ENCODE measurements around the gene SLC35B4. TPM values are rescaled to one million over a fixed set of nuclear protein-coding genes. Genes with fewer than 3 reads are reported as not detected.

The SLC35B4 gene
- total RNA-seq, 1 donor from 2014 or later = 8.2 TPM

DNA sequence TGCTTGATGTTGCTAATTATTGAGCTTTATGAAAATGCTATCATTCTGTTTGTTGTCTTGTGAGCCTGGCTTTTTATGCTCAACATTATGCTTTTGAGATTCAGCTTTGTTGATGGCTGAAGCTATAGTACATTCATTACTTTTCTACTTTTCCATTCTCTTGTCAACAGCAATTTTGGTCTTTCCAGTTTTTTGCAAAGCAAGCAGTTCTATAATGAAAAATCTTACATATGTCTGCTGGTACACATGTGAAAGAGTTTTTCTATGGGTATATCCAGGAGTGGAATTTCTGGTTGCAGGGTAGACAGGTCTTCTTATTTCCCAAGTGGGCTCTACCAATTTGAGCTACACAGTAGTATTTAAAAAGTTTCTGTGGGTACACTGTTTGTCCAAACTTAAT is 36.8 kb downstream of the SLC35B4 start:
- H3K27me3 ChIP-seq (ENCODE audit: control insufficient read depth, insufficient read depth, low read length) = peaks cover 4% of the 10 kb centered on the region
- H3K4me3 ChIP-seq (ENCODE audit: low read depth, low read length) = no peak overlapping the region
- no peaks in the 10 kb centered on the region for H3K36me3 ChIP-seq (ENCODE audit: control insufficient read depth, insufficient read depth, low read length)
- FAIRE-seq (no peak), DNase-seq (ENCODE audit: low read depth) (no peak)
- TF ChIP-seq, protein P1, sequence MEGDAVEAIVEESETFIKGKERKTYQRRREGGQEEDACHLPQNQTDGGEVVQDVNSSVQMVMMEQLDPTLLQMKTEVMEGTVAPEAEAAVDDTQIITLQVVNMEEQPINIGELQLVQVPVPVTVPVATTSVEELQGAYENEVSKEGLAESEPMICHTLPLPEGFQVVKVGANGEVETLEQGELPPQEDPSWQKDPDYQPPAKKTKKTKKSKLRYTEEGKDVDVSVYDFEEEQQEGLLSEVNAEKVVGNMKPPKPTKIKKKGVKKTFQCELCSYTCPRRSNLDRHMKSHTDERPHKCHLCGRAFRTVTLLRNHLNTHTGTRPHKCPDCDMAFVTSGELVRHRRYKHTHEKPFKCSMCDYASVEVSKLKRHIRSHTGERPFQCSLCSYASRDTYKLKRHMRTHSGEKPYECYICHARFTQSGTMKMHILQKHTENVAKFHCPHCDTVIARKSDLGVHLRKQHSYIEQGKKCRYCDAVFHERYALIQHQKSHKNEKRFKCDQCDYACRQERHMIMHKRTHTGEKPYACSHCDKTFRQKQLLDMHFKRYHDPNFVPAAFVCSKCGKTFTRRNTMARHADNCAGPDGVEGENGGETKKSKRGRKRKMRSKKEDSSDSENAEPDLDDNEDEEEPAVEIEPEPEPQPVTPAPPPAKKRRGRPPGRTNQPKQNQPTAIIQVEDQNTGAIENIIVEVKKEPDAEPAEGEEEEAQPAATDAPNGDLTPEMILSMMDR (IDR thresholded peaks at IDR 0.05; ENCODE audit: insufficient read depth, low read length, severe bottlenecking) = no peak

DNA sequence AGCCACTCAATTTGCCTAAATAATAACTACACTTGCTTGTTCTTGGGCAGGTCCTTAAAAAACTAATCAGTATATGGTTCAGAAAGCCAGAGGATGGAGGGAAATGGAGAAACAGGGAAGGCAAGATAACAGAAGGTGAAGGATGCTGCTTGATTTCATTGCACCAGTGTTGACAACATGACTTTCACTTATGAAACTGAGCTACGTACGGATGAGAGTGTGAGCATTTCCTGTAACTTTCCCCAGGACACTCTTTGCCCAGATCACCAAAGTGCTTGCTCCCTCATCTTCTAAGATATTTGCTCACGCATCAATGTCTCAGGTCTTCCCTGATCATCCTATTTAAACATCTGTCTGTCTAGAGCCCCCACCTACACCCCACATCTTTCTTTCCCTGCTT is 37.4 kb downstream of the SLC35B4 start:
- FAIRE-seq (no peak), DNase-seq (ENCODE audit: low read depth) (no peak)
- H3K4me3 ChIP-seq (ENCODE audit: low read depth, low read length) = no peak overlapping the region
- TF ChIP-seq, protein P1 (IDR thresholded peaks at IDR 0.05; ENCODE audit: insufficient read depth, low read length, severe bottlenecking) = no peak
- peaks cover 4% of the 10 kb centered on the region for H3K27me3 ChIP-seq (ENCODE audit: control insufficient read depth, insufficient read depth, low read length)
- H3K36me3 ChIP-seq (ENCODE audit: control insufficient read depth, insufficient read depth, low read length) = no peaks in the 10 kb centered on the region

DNA sequence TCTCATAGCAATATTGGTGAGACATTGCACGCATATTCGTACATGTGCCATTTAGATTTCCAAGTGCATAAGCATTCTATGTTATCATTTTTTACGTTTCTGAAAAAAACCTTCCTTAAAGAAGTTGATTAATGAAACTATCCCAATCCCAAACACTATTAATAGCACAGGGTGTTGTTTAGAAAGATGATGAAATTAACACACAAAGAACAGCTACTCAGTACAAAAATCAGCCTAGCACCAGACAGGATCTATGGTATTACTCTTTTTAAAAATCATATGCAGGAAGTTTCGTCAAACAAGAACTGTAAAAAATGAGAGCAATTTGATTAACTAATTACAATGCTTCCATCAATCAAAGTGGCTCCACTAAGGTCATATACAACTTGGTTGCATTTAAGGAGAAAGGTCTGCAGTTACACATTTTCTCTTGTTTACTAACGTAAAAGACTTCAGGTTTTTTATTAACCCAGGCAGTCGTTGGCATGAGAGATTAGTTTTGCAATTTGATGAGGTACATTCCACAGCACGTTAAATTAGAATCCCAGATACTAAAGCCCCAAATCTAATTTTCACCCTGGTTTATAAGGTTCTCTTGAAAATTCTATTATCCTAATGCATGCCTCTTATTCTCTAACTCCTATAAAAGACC is 38.1 kb downstream of the SLC35B4 start:
- Histone ChIP-seq H3K36me3 (ENCODE audit: control insufficient read depth, insufficient read depth, low read length) (no peaks in the 10 kb centered on the region), H3K27me3 (ENCODE audit: control insufficient read depth, insufficient read depth, low read length) (peaks cover 4% of the 10 kb centered on the region), H3K4me3 (ENCODE audit: low read depth, low read length) (no peak overlapping the region)
- TF ChIP-seq, protein P1 (IDR thresholded peaks at IDR 0.05; ENCODE audit: insufficient read depth, low read length, severe bottlenecking) = no peak
- FAIRE-seq = no peak
- DNase-seq (ENCODE audit: low read depth) = no peak

DNA sequence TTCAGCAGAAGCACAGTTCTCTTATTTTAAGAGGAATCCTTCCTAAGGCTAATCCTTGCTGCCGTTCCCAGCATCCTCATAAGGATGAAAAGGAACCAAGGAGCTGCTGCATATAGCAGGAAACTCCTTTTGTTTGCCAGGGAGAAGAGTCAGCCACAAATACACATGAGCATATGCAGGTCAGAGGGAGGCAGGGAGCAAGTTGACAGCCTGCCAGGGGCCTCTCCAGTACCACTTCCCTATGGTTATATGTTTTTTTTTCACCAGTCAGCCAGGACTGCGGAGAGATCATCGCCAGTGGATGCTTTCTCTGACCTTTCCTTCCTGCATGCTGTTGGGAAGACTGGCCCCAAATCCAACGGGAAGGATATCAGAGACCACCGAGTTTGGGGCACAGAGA is 39.8 kb downstream of the SLC35B4 start:
- TF ChIP-seq, protein P1 (IDR thresholded peaks at IDR 0.05; ENCODE audit: insufficient read depth, low read length, severe bottlenecking) = no peak
- no peaks in the 10 kb centered on the region for H3K36me3 ChIP-seq (ENCODE audit: control insufficient read depth, insufficient read depth, low read length)
- FAIRE-seq (no peak), DNase-seq (ENCODE audit: low read depth) (no peak)
- H3K27me3 ChIP-seq (ENCODE audit: control insufficient read depth, insufficient read depth, low read length) = peaks cover 6% of the 10 kb centered on the region
- H3K4me3 ChIP-seq (ENCODE audit: low read depth, low read length) = no peak overlapping the region

DNA sequence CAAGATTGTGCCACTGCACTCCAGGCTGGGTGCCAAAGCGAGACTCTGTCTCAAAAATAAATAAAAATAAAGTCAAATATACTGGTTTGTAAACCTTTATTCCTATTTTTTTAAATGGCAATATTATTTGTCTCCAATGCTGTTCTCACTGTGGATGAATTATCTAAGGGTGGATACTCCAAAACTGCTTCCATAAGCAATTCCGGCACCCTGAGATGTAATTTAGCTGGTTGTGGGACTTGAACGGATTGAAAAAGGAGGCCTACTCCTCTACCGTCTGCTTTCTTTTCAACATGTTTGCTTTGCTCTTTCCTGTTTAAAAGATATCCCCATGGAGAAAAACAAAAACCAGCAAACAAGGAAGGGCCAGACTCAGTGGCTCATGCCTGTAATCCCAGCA is 54.4 kb downstream of the SLC35B4 start:
- Histone ChIP-seq H3K27me3 (ENCODE audit: control insufficient read depth, insufficient read depth, low read length) (peaks cover 2% of the 10 kb centered on the region), H3K4me3 (ENCODE audit: low read depth, low read length) (no peak overlapping the region), H3K36me3 (ENCODE audit: control insufficient read depth, insufficient read depth, low read length) (no peaks in the 10 kb centered on the region)
- DNase-seq (ENCODE audit: low read depth) (no peak), FAIRE-seq (no peak)
- TF ChIP-seq, protein P1 (IDR thresholded peaks at IDR 0.05; ENCODE audit: insufficient read depth, low read length, severe bottlenecking) = no peak

DNA sequence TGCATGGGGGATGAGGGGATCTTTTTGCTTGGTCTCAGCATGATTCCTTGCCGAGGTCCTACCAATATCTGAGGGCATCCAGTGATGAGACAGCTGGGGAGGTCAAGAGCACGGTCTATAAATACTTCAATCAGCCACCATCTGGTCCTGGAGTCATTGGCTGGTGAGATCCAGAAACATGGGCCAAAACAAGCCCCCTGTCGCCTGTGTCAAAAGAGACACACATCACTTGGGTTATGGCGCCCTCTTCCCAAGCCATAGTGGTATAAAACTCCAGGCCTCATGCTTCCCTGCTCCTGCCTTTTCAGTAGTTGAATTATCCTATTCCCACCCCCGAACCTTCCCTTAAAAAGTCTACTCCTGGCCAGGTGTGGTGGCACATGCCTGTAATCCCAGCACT is 60.9 kb downstream of the SLC35B4 start:
- DNase-seq (ENCODE audit: low read depth) = no peak
- TF ChIP-seq, protein P1 (IDR thresholded peaks at IDR 0.05; ENCODE audit: insufficient read depth, low read length, severe bottlenecking) = no peak
- no peak for FAIRE-seq
- no peaks in the 10 kb centered on the region for H3K36me3 ChIP-seq (ENCODE audit: control insufficient read depth, insufficient read depth, low read length)
- H3K27me3 ChIP-seq (ENCODE audit: control insufficient read depth, insufficient read depth, low read length) = no peaks in the 10 kb centered on the region
- H3K4me3 ChIP-seq (ENCODE audit: low read depth, low read length) = no peak overlapping the region
